ENCODE data around the gene FGF11. TPM values are rescaled to one million over a fixed set of nuclear protein-coding genes. Genes with fewer than 3 reads are reported as not detected.
A peak's percentile ranks its signal among the peaks of the same experiment; 100 is the strongest.
"Not testable (repeated sequence)": the region's sequence is repeated elsewhere in the genome, so short reads cannot be mapped to it uniquely, and the experiment has no call there.

FGF11 gene
- total RNA-seq, 4 donors from 2014 or later, result 1.0 TPM; not detected in 3

DNA sequence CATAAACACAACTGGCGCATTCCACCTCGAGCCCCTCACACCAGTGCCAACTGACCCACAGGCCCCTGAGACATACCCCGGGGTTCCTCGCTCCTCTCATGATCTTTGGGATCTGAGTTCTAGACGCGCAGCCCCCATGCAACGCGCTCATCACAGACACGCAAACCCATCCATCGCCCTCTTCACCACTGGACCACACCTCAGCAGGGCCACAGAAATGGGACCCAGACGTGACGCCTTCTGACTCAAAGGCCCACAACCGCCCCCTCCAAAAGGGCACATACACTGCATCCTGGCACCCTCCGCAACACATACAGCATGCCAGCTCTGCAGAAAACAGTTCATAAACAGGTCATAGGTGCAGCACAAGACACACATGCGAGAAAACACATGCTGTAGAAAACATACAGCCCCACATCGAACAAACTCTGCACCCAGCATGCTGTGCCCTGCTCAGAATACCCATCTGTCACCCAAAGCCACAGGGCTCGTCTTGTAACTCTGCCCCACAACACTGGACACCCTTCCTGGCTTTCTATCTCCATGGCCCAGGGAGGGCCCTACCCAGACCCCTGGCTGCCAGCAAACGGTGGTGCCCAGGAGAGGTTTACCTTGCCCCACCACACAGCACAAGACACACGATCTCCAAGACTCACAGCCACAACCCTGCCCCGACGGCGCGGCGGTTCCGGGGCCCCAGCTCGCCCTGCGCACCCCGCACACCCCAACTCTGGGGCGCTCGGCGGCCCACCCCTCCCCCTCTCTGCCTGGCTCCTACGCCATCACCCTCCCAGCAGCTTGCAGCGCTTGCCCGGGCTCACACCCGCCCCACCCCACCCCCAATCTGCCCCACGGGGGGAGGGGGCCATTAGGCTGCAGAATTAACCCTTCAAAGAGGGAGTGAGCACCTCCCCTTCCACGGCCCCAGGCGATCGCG lies 39.2 kb downstream of the FGF11 start:
- TF ChIP-seq, protein P1, sequence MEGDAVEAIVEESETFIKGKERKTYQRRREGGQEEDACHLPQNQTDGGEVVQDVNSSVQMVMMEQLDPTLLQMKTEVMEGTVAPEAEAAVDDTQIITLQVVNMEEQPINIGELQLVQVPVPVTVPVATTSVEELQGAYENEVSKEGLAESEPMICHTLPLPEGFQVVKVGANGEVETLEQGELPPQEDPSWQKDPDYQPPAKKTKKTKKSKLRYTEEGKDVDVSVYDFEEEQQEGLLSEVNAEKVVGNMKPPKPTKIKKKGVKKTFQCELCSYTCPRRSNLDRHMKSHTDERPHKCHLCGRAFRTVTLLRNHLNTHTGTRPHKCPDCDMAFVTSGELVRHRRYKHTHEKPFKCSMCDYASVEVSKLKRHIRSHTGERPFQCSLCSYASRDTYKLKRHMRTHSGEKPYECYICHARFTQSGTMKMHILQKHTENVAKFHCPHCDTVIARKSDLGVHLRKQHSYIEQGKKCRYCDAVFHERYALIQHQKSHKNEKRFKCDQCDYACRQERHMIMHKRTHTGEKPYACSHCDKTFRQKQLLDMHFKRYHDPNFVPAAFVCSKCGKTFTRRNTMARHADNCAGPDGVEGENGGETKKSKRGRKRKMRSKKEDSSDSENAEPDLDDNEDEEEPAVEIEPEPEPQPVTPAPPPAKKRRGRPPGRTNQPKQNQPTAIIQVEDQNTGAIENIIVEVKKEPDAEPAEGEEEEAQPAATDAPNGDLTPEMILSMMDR (IDR thresholded peaks at IDR 0.05), result no peak
- H3K27ac ChIP-seq, result peak overlapping the region; percentile 98 to 100 (median 99)
- H3K36me3 ChIP-seq, result no peaks in the 10 kb centered on the region
- no peaks in the 10 kb centered on the region for H3K27me3 ChIP-seq
- peak; percentile 61 to 79 (median 76) for DNase-seq
- H3K9me3 ChIP-seq, result no peaks in the 10 kb centered on the region
- H3K4me1 ChIP-seq, result peaks cover 0 to 48% (median 7%) of the 10 kb centered on the region in 4 donors
- peak overlapping the region; percentile 84 to 99 (median 94) for H3K4me3 ChIP-seq

- DNase-seq, result peak; percentile 65 to 81 (median 77)
- H3K4me1 ChIP-seq, result peaks cover 0 to 48% (median 7%) of the 10 kb centered on the region in 4 donors
- H3K27me3 ChIP-seq, result no peaks in the 10 kb centered on the region
Measured at GRCh38 chr17:7479213-7480088, 40.1 kb downstream of the FGF11 start, which contains the start of gene ZBTB4. TSS of gene ZBTB4 (minus strand) at chr17:7479631. CDS start at chr17:7466801, 12,830 bp downstream.

GRCh38 chr17:7480089-7480384 lies 40.7 kb downstream of the FGF11 start:
- Histone ChIP-seq H3K27me3 (no peaks in the 10 kb centered on the region), H3K27ac (peak overlapping the region; percentile 98 to 100 (median 99)), H3K9me3 (no peaks in the 10 kb centered on the region), H3K36me3 (no peaks in the 10 kb centered on the region), H3K4me1 (peaks cover 0 to 49% (median 7%) of the 10 kb centered on the region in 4 donors), H3K4me3 (peak overlapping the region; percentile 84 to 99 (median 94))
- DNase-seq, result no peak
- no peak for TF ChIP-seq POLR2A (IDR thresholded peaks at IDR 0.05)
- TF ChIP-seq, protein P1 (IDR thresholded peaks at IDR 0.05), result no peak

More at GRCh38 chr17:7479213-7480088, 40.1 kb downstream of the FGF11 start, which contains the start of gene ZBTB4:
- Histone ChIP-seq H3K36me3 (no peaks in the 10 kb centered on the region), H3K9me3 (no peaks in the 10 kb centered on the region), H3K4me3 (peak within 1 kb of the TSS; percentile 84 to 99 (median 94)), H3K27ac (peak within 1 kb of the TSS; percentile 98 to 100 (median 99))
- TF ChIP-seq POLR2A (IDR thresholded peaks at IDR 0.05), result peak; percentile 39 to 45
- TF ChIP-seq, protein P1 (IDR thresholded peaks at IDR 0.05), result no peak

DNA sequence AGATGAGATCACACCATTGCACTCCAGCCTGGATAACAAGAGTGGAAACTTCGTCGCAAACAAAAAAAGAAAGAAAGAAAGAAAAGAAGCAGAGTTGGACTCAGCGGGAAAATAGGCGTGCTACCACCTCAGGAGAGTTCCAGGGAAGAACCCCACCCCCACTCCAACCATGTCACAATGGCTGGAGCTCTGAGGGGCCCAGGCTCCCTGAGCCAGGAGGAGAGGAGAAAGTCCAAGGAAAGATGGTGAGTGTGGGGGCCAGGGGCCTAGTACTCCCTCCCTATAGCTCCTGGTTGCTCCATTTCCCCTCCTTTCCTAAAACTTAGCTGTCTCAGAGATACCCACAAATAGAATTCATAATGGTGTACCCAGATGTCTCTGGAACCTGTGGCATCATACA lies 42.0 kb downstream of the FGF11 start, which contains the start of gene SLC35G6:
Gene SLC35G6, plus strand, starts transcription at position 172 of the 400 bp plus-strand sequence. Its CDS starts 71 bp downstream, at position 243.
- Histone ChIP-seq H3K4me3 (peak within 1 kb of the TSS in 1 of 4 donors; percentile 93), H3K27ac (peak within 1 kb of the TSS; percentile 98 to 100 (median 99)), H3K4me1 (peaks cover 4 to 50% (median 13%) of the 10 kb centered on the region in 4 donors)
- not testable (repeated sequence) for H3K27me3 ChIP-seq, DNase-seq, H3K9me3 ChIP-seq, H3K36me3 ChIP-seq

DNA sequence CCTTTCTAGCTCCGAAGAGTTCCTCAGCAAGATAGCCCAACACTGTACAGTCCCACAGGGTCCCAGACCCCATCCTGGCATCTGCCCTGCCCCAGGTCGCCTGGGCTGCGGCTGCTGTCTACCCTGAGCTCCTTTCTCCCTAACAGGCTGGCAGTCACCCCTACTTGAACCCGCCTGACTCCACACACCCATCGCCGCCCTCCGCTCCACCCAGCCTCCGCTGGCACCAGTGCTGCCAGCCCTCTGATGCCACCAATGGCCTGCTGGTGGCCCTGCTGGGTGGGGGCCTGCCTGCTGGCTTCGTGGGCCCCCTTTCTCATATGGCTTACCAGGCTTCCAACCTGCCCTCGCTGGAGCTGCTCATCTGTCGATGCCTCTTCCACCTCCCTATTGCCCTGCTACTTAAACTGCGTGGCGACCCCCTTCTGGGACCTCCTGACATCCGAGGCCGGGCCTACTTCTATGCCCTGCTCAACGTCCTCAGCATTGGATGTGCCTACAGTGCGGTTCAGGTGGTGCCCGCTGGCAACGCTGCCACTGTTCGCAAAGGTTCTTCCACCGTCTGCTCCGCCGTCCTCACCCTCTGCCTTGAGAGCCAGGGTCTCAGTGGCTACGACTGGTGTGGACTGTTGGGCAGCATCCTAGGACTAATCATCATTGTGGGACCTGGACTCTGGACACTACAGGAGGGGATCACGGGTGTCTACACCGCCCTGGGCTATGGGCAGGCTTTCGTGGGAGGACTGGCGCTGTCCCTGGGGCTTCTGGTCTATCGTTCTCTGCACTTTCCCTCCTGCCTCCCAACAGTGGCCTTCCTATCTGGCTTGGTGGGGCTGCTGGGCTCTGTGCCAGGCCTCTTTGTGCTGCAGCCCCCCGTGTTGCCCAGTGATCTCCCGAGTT lies 42.8 kb downstream of the FGF11 start:
- not testable (repeated sequence) for H3K36me3 ChIP-seq, H3K9me3 ChIP-seq, DNase-seq, H3K4me3 ChIP-seq, H3K27me3 ChIP-seq
- H3K4me1 ChIP-seq, result peaks cover 4 to 50% (median 18%) of the 10 kb centered on the region in 4 donors
- H3K27ac ChIP-seq, result peak overlapping the region in 2 of 4 donors; percentile 94 to 97

- Histone ChIP-seq H3K4me3 (peak overlapping the region; percentile 64 to 69 (median 66)), H3K27ac (peak overlapping the region; percentile 94 to 99 (median 98)), H3K4me1 (peaks cover 4 to 51% (median 19%) of the 10 kb centered on the region in 4 donors)
- H3K36me3 ChIP-seq, DNase-seq, H3K9me3 ChIP-seq, H3K27me3 ChIP-seq: not testable (repeated sequence)
Measured at GRCh38 chr17:7482742-7483088, 43.4 kb downstream of the FGF11 start.
